Esophagus squamous epithelium (tissue), 5 donors: ENCODE results near the gene TRIM33. TPM values are rescaled to one million over a fixed set of nuclear protein-coding genes. Genes with fewer than 3 reads are reported as not detected.
"Not testable (repeated sequence)": the region's sequence is repeated elsewhere in the genome, so short reads cannot be mapped to it uniquely, and the experiment has no call there.

Source experiments
- DNase-seq: peaks from one replicate; lab custom pipeline; 2025; lab: John Stamatoyannopoulos, UW
- H3K27ac ChIP-seq, 4 donors: fragments of 200-600 bp; sonication (generic); one replicate each; pipeline ENCODE4 v1.5.1; 2016 to 2019; ENCODE audit warnings: mild to moderate bottlenecking in 1 of 4
- H3K27me3 ChIP-seq, 4 donors: fragments of 200-600 bp; sonication (generic); 1 replicate in 3 of 4; 2 replicates in 1 of 4; pipeline versions ENCODE4 v1.5.1 to v1.6.0; 2017 to 2021; ENCODE audit warnings: antibody characterized with exemption in 1 of 4
- H3K36me3 ChIP-seq, 3 donors: fragments of 200-600 bp; sonication (generic); one replicate each; pipeline ENCODE4 v1.5.1; 2016 to 2019
- H3K4me1 ChIP-seq, 3 donors: fragments of 200-600 bp; sonication (generic); one replicate each; pipeline ENCODE4 v1.5.1; 2017 to 2019
- H3K4me3 ChIP-seq, 4 donors: fragments of 200-600 bp; sonication (generic); 1 replicate in 3 of 4; 2 replicates in 1 of 4; pipeline ENCODE4 v1.5.1; 2016 to 2019; ENCODE audit warnings: mild to moderate bottlenecking in 2 of 4, moderate library complexity in 1 of 4
- H3K9me3 ChIP-seq, 3 donors: fragments of 200-600 bp; sonication (generic); one replicate each; pipeline ENCODE4 v1.5.1; 2016 to 2019
- CTCF ChIP-seq, 6 experiments: fragments of 450-650 bp in 4 of 6; fragments of 200-600 bp in 2 of 6; sonication (generic) in 2 of 6; IDR thresholded peaks; one replicate each; pipeline ENCODE4 v1.5.1; 2016 to 2019; ENCODE audit warnings: antibody characterized with exemption in 6 of 6, mild to moderate bottlenecking in 4 of 6, moderate library complexity in 4 of 6
- POLR2A ChIP-seq, 4 donors: fragments of 450-650 bp; IDR thresholded peaks; one replicate each; pipeline ENCODE4 v1.6.1; 2017; ENCODE audit warnings: antibody characterized with exemption in 4 of 4, mild to moderate bottlenecking in 4 of 4, moderate library complexity in 3 of 4
- WGBS, 2 donors: methylation state at CpG; one replicate each; pipeline ENCODE4 v1.1.5; 2018; 5-methylcytosine and 5-hydroxymethylcytosine counted together
- intact Hi-C: fragments of 100-400 bp; cut with DNase I; formaldehyde crosslinking; loops from one replicate; pipeline ENCODE4 v1.15.0; 2022
- total RNA-seq, 4 donors: library from RNA; depleted of rRNA; stranded (reverse); fragments of >200 nt; gene quantifications; one replicate each; pipeline ENCODE4 v1.1.0, GENCODE V29; 2016
- donor health status: DM: yes; HTN: yes; CAD: no.

Gene TRIM33
- total RNA-seq, 4 donors from 2014 or later: 19.1 to 38.7 (median 25.4) TPM

- no peak for DNase-seq
- no peaks in the 10 kb centered on the region for H3K27me3 ChIP-seq
- no peaks in the 10 kb centered on the region for H3K4me1 ChIP-seq
- H3K36me3 ChIP-seq: no peaks in the 10 kb centered on the region
- no peak overlapping the region for H3K27ac ChIP-seq
- H3K9me3 ChIP-seq: peaks cover 0 to 18% (median 0%) of the 10 kb centered on the region in 3 donors
- TF ChIP-seq CTCF (IDR thresholded peaks at IDR 0.05): no peak
- no peak for TF ChIP-seq POLR2A (IDR thresholded peaks at IDR 0.05)
- H3K4me3 ChIP-seq: no peak overlapping the region
- intact Hi-C loops: no loop called here
These were observed 133.6 kb downstream of the TRIM33 start for GRCh38 chr1:114377356-114377755.

GRCh38 chr1:114369930-114370329, 141.1 kb downstream of the TRIM33 start:
- DNase-seq: no peak
- TF ChIP-seq CTCF (IDR thresholded peaks at IDR 0.05) (no peak), POLR2A (IDR thresholded peaks at IDR 0.05) (no peak)
- intact Hi-C loops: no loop called here
- Histone ChIP-seq H3K36me3 (no peaks in the 10 kb centered on the region), H3K27me3 (no peaks in the 10 kb centered on the region), H3K4me3 (no peak overlapping the region), H3K27ac (no peak overlapping the region), H3K4me1 (no peaks in the 10 kb centered on the region), H3K9me3 (peaks cover 0 to 12% (median 0%) of the 10 kb centered on the region in 3 donors)
- 8 to 14% methylated on average over 1 of the region's 1 CpG for WGBS, 2 donors

- DNase-seq, H3K36me3 ChIP-seq, H3K4me3 ChIP-seq, H3K27ac ChIP-seq, H3K27me3 ChIP-seq, H3K4me1 ChIP-seq, intact Hi-C loops: not testable (repeated sequence)
- H3K9me3 ChIP-seq: peaks cover 0 to 13% (median 0%) of the 10 kb centered on the region in 3 donors
- WGBS, 2 donors: 69 to 76% methylated on average over 5 of the region's 5 CpGs
These were observed 141.6 kb downstream of the TRIM33 start for GRCh38 chr1:114369266-114369919.

- no peaks in the 10 kb centered on the region for H3K27me3 ChIP-seq
- 83 to 86% methylated on average over 2 to 11 of the region's 15 CpGs for WGBS, 2 donors
- no peak overlapping the region for H3K27ac ChIP-seq
These were observed 142.3 kb downstream of the TRIM33 start for GRCh38 chr1:114368560-114369255.

GRCh38 chr1:114367810-114368209, 143.2 kb downstream of the TRIM33 start:
- peaks cover 0 to 21% (median 12%) of the 10 kb centered on the region in 3 donors for H3K9me3 ChIP-seq
- no peaks in the 10 kb centered on the region for H3K36me3 ChIP-seq
- no peak for TF ChIP-seq POLR2A (IDR thresholded peaks at IDR 0.05)
- TF ChIP-seq CTCF (IDR thresholded peaks at IDR 0.05): no peak
- no peaks in the 10 kb centered on the region for H3K27me3 ChIP-seq
- 63 to 66% methylated on average over 2 of the region's 2 CpGs for WGBS, 2 donors
- no peak overlapping the region for H3K27ac ChIP-seq
- H3K4me3 ChIP-seq: no peak overlapping the region
- DNase-seq: no peak
- intact Hi-C loops: no loop called here
- no peaks in the 10 kb centered on the region for H3K4me1 ChIP-seq

More at GRCh38 chr1:114368560-114369255, 142.3 kb downstream of the TRIM33 start:
- Histone ChIP-seq H3K4me3 (no peak overlapping the region), H3K36me3 (no peaks in the 10 kb centered on the region), H3K9me3 (peaks cover 0 to 13% (median 4%) of the 10 kb centered on the region in 3 donors), H3K4me1 (no peaks in the 10 kb centered on the region)
- intact Hi-C loops: no loop called here
- no peak for TF ChIP-seq POLR2A (IDR thresholded peaks at IDR 0.05)
- no peak for TF ChIP-seq CTCF (IDR thresholded peaks at IDR 0.05)
- DNase-seq: no peak

- H3K36me3 ChIP-seq, DNase-seq, intact Hi-C loops, H3K4me3 ChIP-seq, H3K4me1 ChIP-seq, H3K27ac ChIP-seq, H3K27me3 ChIP-seq: not testable (repeated sequence)
- 58 to 77% methylated on average over 2 of the region's 2 CpGs for WGBS, 2 donors
- peaks cover 0 to 38% (median 15%) of the 10 kb centered on the region in 3 donors for H3K9me3 ChIP-seq
These were observed 147.8 kb downstream of the TRIM33 start for GRCh38 chr1:114363230-114363629.
